Vagina (tissue), 2 donors: Measurements from ENCODE around the gene SEC14L5.

Source experiments
- CTCF ChIP-seq, 3 experiments: fragments of 450-650 bp in 2 of 3; fragments of 200-600 bp in 1 of 3; sonication (generic) in 1 of 3; IDR thresholded peaks; one replicate each; pipeline ENCODE4 v1.5.1; 2017 to 2019; ENCODE audit warnings: antibody characterized with exemption in 3 of 3, mild to moderate bottlenecking in 2 of 3, moderate library complexity in 2 of 3
- POLR2AphosphoS5 ChIP-seq, 2 donors: sonication (generic); formaldehyde crosslinking; IDR thresholded peaks; one replicate each; pipeline ENCODE4 v1.9.0; 2017; ENCODE audit warnings: antibody characterized with exemption in 2 of 2, mild to moderate bottlenecking in 2 of 2, low read depth in 1 of 2; ENCODE audit not compliant: insufficient read depth in 1 of 2

GRCh38 chr16:4984174-4984990 lies 26.3 kb downstream of the SEC14L5 start:
- no peak for TF ChIP-seq POLR2AphosphoS5 (IDR thresholded peaks at IDR 0.05; ENCODE audit: insufficient read depth in 1 of 2, low read depth in 1 of 2)
- TF ChIP-seq CTCF (IDR thresholded peaks at IDR 0.05): no peak
